Ishikawa (cell line): ENCODE data around the gene SPAG5.

Experiments
- RAD21 ChIP-seq: IDR thresholded peaks from 2 replicates; pipeline ENCODE4 v1.6.1; 2012; ENCODE audit warnings: low read depth
- TAF1 ChIP-seq: IDR thresholded peaks from 2 replicates; pipeline ENCODE4 v1.6.1; 2012; ENCODE audit warnings: low read depth, mild to moderate bottlenecking
- TF ChIP-seq, protein P1 (sequence below): IDR thresholded peaks from 2 replicates; pipeline ENCODE4 v1.6.1; 2012

DNA sequence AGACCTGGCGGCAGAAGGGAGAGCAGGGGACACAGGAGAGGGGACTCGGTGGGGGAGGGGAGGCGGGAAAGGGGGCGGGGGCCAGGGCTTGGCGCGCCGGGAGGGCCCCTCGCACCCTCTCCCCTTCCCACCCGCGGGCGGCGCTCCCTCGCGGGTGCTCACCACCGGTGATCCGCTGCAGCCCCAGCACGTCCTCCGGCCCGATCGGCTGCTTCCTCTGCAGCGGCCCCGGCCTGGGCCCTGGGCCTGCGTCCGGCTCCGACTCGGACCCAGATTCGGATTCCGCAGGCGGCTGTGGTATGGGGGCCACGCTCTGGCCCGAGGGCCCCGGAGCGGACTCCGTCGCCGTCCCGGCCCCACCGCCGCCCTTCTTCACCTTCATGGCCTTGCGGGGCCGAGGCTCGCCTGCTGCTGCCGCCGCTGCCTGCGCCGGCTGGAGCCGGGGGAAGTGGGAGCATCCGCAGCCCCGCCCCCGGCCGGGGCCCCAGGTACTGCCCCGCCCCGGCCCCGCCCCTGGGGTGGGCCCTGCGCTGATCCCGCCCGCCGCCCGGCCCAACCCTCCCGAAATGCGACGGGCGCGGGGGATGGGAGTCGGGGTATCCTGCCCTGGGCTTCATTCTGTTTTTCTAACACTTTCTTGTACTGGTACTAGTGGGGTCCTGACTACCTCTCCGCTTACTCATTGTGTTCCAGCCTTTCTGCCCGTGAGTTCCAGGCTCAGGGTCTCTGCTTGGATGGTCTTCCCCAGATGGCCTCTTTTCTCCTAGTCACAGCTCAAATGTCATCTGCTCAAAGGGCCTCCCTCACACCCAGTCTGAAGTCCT is 46.4 kb downstream of the SPAG5 start, which contains the start of gene UNC119:
- TF ChIP-seq, protein P1, sequence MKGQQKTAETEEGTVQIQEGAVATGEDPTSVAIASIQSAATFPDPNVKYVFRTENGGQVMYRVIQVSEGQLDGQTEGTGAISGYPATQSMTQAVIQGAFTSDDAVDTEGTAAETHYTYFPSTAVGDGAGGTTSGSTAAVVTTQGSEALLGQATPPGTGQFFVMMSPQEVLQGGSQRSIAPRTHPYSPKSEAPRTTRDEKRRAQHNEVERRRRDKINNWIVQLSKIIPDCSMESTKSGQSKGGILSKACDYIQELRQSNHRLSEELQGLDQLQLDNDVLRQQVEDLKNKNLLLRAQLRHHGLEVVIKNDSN: no peak
- TF ChIP-seq TAF1: peak; percentile 55; the same call in 1 of the 2 replicates
- TF ChIP-seq RAD21: no peak
